Coronary artery (tissue), 2 donors: ENCODE data around the gene AGMO.

Experiments
- DNase-seq: peaks from one replicate; pipeline ENCODE4 v3.0.0-alpha.2; 2017; ENCODE audit warnings: low spot score
- H3K27ac ChIP-seq, 2 donors: fragments of 200-600 bp; sonication (generic); one replicate each; pipeline ENCODE4 v1.5.1; 2016 to 2019
- H3K4me3 ChIP-seq: fragments of 200-600 bp; sonication (generic); 2 replicates; pipeline ENCODE4 v1.5.1; 2016; ENCODE audit warnings: mild to moderate bottlenecking, moderate library complexity
- TF ChIP-seq, protein P1 (sequence below): fragments of 200-600 bp; sonication (generic); IDR thresholded peaks from one replicate; pipeline ENCODE4 v1.5.1; 2019; ENCODE audit warnings: antibody characterized with exemption

The AGMO gene

GRCh38 chr7:15368653-15369052 lies 193.2 kb downstream of the AGMO start:
- no peak overlapping the region for H3K27ac ChIP-seq
- TF ChIP-seq, protein P1, sequence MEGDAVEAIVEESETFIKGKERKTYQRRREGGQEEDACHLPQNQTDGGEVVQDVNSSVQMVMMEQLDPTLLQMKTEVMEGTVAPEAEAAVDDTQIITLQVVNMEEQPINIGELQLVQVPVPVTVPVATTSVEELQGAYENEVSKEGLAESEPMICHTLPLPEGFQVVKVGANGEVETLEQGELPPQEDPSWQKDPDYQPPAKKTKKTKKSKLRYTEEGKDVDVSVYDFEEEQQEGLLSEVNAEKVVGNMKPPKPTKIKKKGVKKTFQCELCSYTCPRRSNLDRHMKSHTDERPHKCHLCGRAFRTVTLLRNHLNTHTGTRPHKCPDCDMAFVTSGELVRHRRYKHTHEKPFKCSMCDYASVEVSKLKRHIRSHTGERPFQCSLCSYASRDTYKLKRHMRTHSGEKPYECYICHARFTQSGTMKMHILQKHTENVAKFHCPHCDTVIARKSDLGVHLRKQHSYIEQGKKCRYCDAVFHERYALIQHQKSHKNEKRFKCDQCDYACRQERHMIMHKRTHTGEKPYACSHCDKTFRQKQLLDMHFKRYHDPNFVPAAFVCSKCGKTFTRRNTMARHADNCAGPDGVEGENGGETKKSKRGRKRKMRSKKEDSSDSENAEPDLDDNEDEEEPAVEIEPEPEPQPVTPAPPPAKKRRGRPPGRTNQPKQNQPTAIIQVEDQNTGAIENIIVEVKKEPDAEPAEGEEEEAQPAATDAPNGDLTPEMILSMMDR: no peak
- H3K4me3 ChIP-seq: no peak overlapping the region
- DNase-seq: no peak

- TF ChIP-seq, protein P1: no peak
- DNase-seq: no peak
- H3K27ac ChIP-seq: no peak overlapping the region
- no peak overlapping the region for H3K4me3 ChIP-seq
Observed at GRCh38 chr7:15367897-15368296, 193.9 kb downstream of the AGMO start.

- TF ChIP-seq, protein P1: no peak
- no peak for DNase-seq
- Histone ChIP-seq H3K4me3 (no peak overlapping the region), H3K27ac (no peak overlapping the region)
Observed at GRCh38 chr7:15358112-15358511, 203.7 kb downstream of the AGMO start.

DNA sequence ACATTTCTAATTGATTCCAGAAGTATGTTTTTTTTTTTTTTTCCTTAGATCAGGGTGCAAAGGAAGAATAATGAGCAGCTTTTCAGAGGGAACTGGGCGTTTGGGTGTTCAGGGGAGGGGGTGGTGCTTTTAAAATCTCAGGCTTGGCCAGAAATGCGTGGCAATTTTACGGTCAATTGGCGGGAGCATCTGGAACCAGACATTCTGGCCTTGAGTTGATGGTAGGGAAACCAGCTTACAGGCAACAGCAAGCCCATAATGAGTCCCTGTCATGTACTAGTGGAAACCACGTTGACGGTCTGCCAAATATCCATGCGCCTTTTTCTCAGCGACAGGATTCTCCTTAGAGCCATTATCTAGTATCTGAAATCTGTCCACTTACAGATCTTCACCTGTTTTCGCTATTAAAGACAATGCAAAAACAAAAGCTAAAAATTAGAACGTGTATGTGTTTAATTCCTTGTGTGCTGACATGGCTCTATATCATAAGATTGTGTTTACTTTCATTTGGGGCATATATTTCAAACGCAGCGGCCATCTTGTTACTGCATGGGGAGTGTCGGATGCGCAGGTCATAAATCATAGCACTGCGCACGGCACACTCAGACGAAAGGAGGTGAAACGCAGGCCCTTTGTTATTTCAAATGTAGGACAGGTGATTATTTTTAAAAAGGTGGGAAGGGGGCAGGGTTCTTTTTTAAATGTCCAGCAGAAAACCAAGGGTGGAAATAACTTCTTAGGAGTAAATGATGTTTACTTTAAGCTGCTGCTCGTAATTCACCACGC lies 209.2 kb downstream of the AGMO start:
- no peak for DNase-seq
- Histone ChIP-seq H3K27ac (no peak overlapping the region), H3K4me3 (no peak overlapping the region)
- TF ChIP-seq, protein P1: no peak

DNA sequence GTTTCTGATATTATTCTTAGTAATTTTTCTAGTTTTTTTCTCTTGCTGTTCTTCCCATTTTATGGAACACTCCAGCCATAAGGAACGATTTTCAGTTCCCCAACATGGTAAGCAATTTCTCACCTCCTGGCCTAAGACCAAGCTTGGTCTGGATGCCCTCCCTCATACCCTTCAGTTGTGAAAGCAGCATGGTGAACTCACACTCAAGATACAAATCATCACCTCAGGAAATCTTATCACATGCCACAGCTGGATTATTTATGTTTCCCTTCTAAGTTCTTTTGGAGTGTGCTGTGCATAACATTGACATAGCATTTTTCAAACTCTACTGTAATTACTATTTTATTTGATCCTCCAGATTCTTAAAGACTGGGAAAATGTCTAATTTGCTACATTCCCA lies 216.6 kb downstream of the AGMO start:
- H3K4me3 ChIP-seq: no peak overlapping the region
- TF ChIP-seq, protein P1: no peak
- DNase-seq: no peak
- H3K27ac ChIP-seq: no peak overlapping the region

DNA sequence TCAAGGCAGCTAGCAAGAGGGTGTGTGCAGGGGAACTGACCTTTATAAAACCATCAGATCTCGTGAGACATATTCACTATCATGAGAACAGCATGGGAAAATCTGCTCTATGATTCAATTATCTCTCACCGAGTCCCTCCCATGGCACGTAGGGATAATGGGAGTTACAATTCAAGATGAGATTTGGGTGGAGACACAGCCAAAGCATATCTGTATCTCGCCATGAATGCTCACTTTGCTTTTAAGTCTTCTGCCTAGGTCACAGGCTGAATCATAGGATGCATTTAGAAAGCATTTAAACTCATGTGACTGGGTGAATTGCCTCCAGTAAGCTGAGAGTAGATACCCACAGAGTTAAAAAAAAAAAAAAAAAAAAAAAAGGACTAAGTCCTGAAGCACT lies 220.0 kb downstream of the AGMO start:
- no peak for DNase-seq
- TF ChIP-seq, protein P1: no peak
- no peak overlapping the region for H3K27ac ChIP-seq
- H3K4me3 ChIP-seq: no peak overlapping the region

GRCh38 chr7:15336146-15336545 lies 225.7 kb downstream of the AGMO start:
- Histone ChIP-seq H3K4me3 (no peak overlapping the region), H3K27ac (no peak overlapping the region)
- no peak for DNase-seq
- TF ChIP-seq, protein P1: no peak
